Retinal pigment epithelial cell (primary cell): ENCODE measurements around the gene SLC6A4.
"Not testable (repeated sequence)": the region's sequence is repeated elsewhere in the genome, so short reads cannot be mapped to it uniquely, and the experiment has no call there.

Experiments
- DNase-seq: peaks from one replicate; pipeline ENCODE4 v3.0.0-alpha.2; 2010; ENCODE audit warnings: low read depth
- H3K4me3 ChIP-seq: 2 replicates; pipeline ENCODE4 v1.5.1; 2011; ENCODE audit warnings: mild to moderate bottlenecking, low read length, control low read depth, moderate library complexity
- TF ChIP-seq, protein P1 (sequence below): conservative IDR thresholded peaks from 2 replicates; pipeline ENCODE4 v1.5.1; 2011; ENCODE audit warnings: low read depth, low read length, control low read depth, inconsistent platforms

The SLC6A4 gene

DNA sequence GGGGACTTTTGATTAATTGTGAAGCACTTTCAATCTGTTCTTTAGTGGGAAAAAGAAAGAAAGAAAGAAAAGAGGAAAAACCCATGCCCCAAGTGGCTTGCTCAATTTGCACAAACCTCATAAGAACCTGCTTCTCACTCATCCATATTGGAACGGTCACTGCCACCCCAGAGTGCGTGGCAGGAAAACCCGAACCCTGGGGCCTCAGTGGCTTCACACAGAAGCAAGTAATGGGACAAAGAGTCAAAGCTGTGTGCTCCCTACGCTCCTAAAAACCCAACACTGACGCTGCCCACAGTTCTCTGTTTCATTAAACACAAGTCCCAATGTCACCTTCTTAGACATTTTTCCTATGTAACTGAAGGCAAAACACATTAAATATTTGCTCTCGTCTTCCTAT is 1.2 kb downstream of the SLC6A4 start:
- no peak for DNase-seq
- no peak overlapping the region for H3K4me3 ChIP-seq

DNA sequence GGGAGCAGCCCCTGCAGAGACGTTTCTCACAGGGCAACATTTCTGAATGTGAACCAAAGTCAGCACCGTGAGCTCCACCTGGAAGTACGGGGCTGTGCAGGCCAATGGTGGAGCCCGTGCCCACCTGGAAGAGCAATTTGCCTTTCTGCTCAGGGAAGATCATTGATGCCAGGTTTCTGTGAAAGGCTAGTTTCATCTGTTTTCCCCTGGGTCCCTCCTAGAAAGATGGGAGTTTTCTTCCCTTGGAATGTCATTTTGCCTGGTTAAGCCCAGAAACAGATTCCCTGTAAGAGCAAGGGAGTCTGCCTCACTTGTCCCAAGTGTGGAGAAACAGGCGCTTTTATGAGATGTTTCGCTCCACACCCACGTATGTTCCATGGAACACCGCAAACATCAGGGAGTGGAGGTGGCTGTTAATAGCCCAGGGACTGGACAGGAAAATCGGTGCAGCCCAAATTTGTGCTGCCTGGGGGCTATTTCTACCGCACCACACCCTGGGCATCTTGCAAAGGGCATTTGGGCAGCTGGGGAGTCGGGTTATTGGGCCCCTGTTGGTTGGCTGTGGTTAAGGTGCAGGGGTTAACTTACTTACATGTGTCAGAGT is 2.6 kb downstream of the SLC6A4 start:
- no peak overlapping the region for H3K4me3 ChIP-seq
- TF ChIP-seq, protein P1, sequence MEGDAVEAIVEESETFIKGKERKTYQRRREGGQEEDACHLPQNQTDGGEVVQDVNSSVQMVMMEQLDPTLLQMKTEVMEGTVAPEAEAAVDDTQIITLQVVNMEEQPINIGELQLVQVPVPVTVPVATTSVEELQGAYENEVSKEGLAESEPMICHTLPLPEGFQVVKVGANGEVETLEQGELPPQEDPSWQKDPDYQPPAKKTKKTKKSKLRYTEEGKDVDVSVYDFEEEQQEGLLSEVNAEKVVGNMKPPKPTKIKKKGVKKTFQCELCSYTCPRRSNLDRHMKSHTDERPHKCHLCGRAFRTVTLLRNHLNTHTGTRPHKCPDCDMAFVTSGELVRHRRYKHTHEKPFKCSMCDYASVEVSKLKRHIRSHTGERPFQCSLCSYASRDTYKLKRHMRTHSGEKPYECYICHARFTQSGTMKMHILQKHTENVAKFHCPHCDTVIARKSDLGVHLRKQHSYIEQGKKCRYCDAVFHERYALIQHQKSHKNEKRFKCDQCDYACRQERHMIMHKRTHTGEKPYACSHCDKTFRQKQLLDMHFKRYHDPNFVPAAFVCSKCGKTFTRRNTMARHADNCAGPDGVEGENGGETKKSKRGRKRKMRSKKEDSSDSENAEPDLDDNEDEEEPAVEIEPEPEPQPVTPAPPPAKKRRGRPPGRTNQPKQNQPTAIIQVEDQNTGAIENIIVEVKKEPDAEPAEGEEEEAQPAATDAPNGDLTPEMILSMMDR = no peak
- DNase-seq = no peak

More for the DNA sequence above, 1.2 kb downstream of the SLC6A4 start:
- TF ChIP-seq, protein P1 = no peak

DNA sequence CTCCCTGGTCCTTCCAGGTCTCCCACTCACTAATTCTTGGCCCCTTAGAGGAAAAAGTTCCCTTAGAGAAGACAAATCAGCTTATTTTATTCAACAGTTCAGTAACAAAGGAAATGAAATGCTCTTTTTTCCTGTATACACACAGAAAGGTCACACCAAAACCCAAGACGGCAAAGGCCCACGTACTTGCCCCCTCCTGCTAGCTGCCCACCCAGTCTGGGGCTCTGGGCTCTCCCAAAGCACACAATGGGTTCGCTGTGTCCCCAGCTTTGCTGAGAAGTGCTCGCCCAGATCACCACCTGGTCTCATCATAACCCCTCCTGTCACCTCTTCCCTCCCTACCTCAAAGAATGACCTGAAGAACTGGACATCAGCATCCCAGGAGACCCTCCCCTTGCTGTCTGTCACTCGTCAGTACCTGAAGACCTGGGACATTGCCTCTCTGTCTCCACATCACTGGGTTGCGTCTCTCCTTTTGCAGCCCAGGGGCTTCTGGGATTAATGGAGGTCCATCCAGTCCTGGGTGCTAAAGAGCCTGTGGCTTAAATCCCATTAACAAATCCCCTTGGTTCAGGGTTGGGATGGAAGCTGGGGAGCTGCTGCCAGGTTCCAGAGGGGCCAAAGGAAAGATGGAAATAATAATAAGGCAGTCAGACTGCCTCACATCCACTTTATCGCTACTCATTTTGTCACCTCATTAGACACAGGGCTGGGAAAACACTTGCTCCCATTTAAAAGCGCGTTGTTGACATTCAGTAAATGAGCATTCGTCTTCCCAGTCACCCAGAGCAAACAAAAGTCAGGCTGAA is 3.3 kb downstream of the SLC6A4 start:
- DNase-seq = no peak
- TF ChIP-seq, protein P1 = no peak
- H3K4me3 ChIP-seq = no peak overlapping the region

DNA sequence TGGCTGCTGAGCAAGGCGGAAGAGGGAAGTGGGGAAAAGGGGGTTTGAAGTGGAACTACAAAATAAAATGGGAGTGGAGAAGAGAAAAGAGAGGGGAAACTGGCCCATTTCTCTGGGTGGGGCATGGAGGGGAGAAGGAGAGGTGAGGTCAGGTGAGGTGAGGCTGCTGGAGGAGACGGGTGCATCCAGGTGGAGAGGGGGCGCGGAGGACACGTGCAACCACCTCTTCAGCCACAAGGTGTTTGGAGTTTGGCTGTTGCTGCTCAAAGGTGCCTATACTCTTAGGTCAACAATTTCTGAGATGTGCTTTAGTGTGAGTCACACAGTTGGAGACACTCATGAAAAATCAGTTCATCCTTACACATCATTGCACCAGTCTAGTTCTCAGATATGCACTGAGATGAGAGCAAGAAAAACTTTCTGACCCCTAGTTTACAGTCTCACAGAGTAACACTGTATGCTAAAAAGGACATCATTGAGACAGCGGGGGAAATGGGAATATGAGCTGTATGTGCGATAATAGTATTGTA is 4.8 kb downstream of the SLC6A4 start:
- no peak overlapping the region for H3K4me3 ChIP-seq
- TF ChIP-seq, protein P1 = no peak
- no peak for DNase-seq

DNA sequence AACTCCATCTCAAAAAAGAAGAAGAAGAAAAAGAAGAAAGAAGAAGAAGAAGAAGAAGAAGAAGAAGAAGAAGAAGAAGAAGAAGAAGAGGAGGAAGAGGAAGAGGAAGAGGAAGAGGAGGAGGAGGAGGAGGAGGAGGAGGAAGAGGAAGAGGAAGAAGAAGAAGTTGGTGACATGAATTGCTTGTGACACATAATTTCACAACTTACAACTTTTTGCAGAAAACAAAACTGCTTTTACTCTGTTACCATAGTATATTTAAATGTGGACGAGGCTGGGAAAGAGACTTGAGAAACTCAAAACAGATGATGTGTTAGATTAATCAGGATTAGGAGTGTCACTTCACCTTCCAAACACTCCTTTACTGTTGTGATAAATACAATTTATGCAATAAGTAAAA is 5.5 kb downstream of the SLC6A4 start:
- H3K4me3 ChIP-seq, DNase-seq: not testable (repeated sequence)

DNA sequence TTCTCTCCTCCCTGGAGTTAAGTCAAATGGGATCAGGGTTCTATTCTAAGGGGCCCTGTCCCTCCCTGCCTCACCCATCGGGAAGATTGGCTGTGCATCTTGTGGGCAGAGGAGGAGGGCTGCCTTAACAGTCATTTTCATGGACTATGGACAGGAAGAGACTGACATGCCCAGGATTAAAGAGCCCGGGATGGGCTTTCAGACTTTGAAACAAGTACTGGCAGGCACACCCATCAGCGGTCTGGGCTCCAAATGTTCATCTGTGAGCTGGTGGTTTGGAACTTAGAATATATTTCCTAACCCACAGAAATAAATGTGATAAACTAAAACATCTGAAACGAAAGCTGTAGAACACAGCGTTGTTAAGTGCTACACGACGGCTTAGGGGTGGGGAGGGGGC is 6.5 kb downstream of the SLC6A4 start:
- TF ChIP-seq, protein P1 = no peak
- no peak for DNase-seq
- no peak overlapping the region for H3K4me3 ChIP-seq

DNA sequence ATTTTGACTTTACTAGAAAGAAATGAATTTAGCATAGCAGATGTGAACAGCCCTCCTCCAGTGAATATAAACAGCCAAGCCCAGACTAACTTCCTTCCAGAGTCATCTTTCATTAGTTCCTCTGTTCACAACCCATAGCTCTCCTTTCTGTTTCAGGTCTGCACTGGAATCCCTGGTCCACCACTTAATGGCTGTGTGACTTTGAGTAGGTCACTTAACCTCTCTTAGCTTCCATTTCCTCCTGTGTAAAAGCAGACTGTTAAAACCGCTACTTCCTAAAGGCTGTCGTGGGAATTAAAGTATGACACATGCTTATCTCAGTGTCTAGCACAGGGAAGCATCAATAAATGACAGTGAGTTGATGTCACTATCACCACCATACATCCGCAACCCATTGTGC is 7.5 kb downstream of the SLC6A4 start:
- DNase-seq = no peak
- TF ChIP-seq, protein P1 = no peak
- no peak overlapping the region for H3K4me3 ChIP-seq
